H1 (cell line): ENCODE data around the gene STX8. TPM values are rescaled to one million over a fixed set of nuclear protein-coding genes. Genes with fewer than 3 reads are reported as not detected.
A peak's percentile ranks its signal among the peaks of the same experiment; 100 is the strongest.

Experiments used
- CTCF ChIA-PET: fragments of 300-600 bp; sonication (Branson Sonifier 250); formaldehyde crosslinking; loops from one replicate; lab custom pipeline; 2021; ENCODE audit not compliant: partially characterized antibody; lab: Charles Lee
- POLR2A ChIA-PET: fragments of 300-600 bp; sonication (Branson Sonifier 250); formaldehyde crosslinking; loops from one replicate; lab custom pipeline; 2021; ENCODE audit warnings: inconsistent platforms; ENCODE audit not compliant: partially characterized antibody; lab: Charles Lee
- DNase-seq, 2 experiments: peaks; one replicate each; pipeline versions ENCODE4 v3.0.0 to v3.0.0-alpha.2; 2010 to 2022; ENCODE audit warnings: low spot score in 2 of 2, low read depth in 1 of 2, mixed read lengths in 1 of 2
- FAIRE-seq: peaks from 2 replicates; lab custom pipeline; 2011; peaks lifted over from hg19 to GRCh38; lab: Jason Lieb, UNC
- H2AFZ ChIP-seq: 2 replicates; pipeline ENCODE4 v1.8.1; 2012; ENCODE audit warnings: low read length, inconsistent platforms
- H2AK5ac ChIP-seq: 2 replicates; pipeline ENCODE4 v1.6.1; 2013; ENCODE audit warnings: low read depth, low read length
- H2BK120ac ChIP-seq: replicated peaks from 2 replicates; pipeline ENCODE3; 2013; ENCODE audit warnings: low read depth, low read length, inconsistent platforms
- H2BK12ac ChIP-seq: 2 replicates; pipeline ENCODE4 v1.6.1; 2013; ENCODE audit warnings: low read depth, low read length
- H2BK15ac ChIP-seq: 2 replicates; pipeline ENCODE4 v1.6.1; 2013; ENCODE audit warnings: low read length
- H2BK20ac ChIP-seq: 2 replicates; pipeline ENCODE4 v1.6.1; 2013; ENCODE audit warnings: low read length
- H2BK5ac ChIP-seq: 2 replicates; pipeline ENCODE4 v1.6.1; 2013; ENCODE audit warnings: low read depth, low read length
- H3K14ac ChIP-seq: 2 replicates; pipeline ENCODE4 v1.6.1; 2013; ENCODE audit warnings: inconsistent platforms; ENCODE audit not compliant: insufficient read length
- H3K18ac ChIP-seq: 2 replicates; pipeline ENCODE4 v1.6.1; 2013; ENCODE audit warnings: low read length; ENCODE audit errors: extremely low read depth
- H3K23ac ChIP-seq: 2 replicates; pipeline ENCODE4 v1.6.1; 2013; ENCODE audit warnings: inconsistent platforms; ENCODE audit not compliant: insufficient read length
- H3K23me2 ChIP-seq: 2 replicates; pipeline ENCODE4 v1.6.1; 2013; ENCODE audit warnings: low read depth, low read length
- H3K27ac ChIP-seq: 2 replicates; pipeline ENCODE4 v1.6.1; 2011; ENCODE audit warnings: low read depth, low read length, inconsistent platforms
- H3K27me3 ChIP-seq, 4 experiments: replicated peaks in 1 of 4; 1 replicate in 1 of 4; 2 replicates in 3 of 4; pipeline versions ENCODE4 v1.6.1 to v1.8.1; 2011 to 2013; ENCODE audit warnings: low read length in 3 of 4, mild to moderate bottlenecking in 3 of 4, inconsistent platforms in 2 of 4, mixed read lengths in 2 of 4, moderate library complexity in 1 of 4; ENCODE audit not compliant: control insufficient read depth in 3 of 4, insufficient read depth in 3 of 4; ENCODE audit errors: extremely low read depth in 1 of 4
- H3K36me3 ChIP-seq, 4 experiments: 2 replicates each; pipeline versions ENCODE4 v1.6.1 to v1.8.1; 2011 to 2013; ENCODE audit warnings: mild to moderate bottlenecking in 4 of 4, low read length in 3 of 4, moderate library complexity in 2 of 4, control low read depth in 1 of 4, inconsistent platforms in 1 of 4; ENCODE audit not compliant: insufficient read depth in 4 of 4, control insufficient read depth in 2 of 4
- H3K4ac ChIP-seq: replicated peaks from 2 replicates; pipeline ENCODE3; 2013; ENCODE audit warnings: low read length, low read depth, mixed read lengths, inconsistent platforms; ENCODE audit not compliant: insufficient read length
- H3K4me1 ChIP-seq, 4 experiments: replicated peaks in 1 of 4; 1 replicate in 1 of 4; 2 replicates in 3 of 4; pipeline versions ENCODE4 v1.6.1 to v1.8.1; 2011 to 2013; ENCODE audit warnings: low read length in 3 of 4, inconsistent platforms in 2 of 4, mixed read lengths in 1 of 4; ENCODE audit not compliant: insufficient read depth in 4 of 4, control insufficient read depth in 3 of 4
- H3K4me2 ChIP-seq, 2 experiments: 2 replicates each; pipeline versions ENCODE4 v1.6.1 to v1.8.1; 2011 to 2013; ENCODE audit warnings: low read depth in 2 of 2, low read length in 2 of 2, control low read depth in 1 of 2, inconsistent platforms in 1 of 2, mild to moderate bottlenecking in 1 of 2; ENCODE audit not compliant: insufficient read depth in 1 of 2
- H3K4me3 ChIP-seq, 4 experiments: fragments of 200-600, 300-600 bp in 1 of 4; sonication (generic), shearing (Covaris generic), sonication (Bioruptor Twin) in 1 of 4; 2 replicates each; pipeline versions ENCODE4 v1.5.1 to v1.8.1; 2011 to 2016; ENCODE audit warnings: low read length in 4 of 4, low read depth in 3 of 4, control low read depth in 2 of 4, inconsistent platforms in 2 of 4, mild to moderate bottlenecking in 2 of 4, mixed read lengths in 1 of 4, moderate library complexity in 1 of 4; ENCODE audit not compliant: insufficient read depth in 2 of 4; ENCODE audit errors: extremely low read depth in 1 of 4
- H3K56ac ChIP-seq: replicated peaks from 2 replicates; pipeline ENCODE3; 2013; ENCODE audit warnings: low read depth, mild to moderate bottlenecking, mixed read lengths, low read length, inconsistent platforms; ENCODE audit not compliant: insufficient read length
- H3K79me1 ChIP-seq: 2 replicates; pipeline ENCODE4 v1.6.1; 2013; ENCODE audit warnings: low read depth, low read length, control low read depth
- H3K79me2 ChIP-seq, 2 experiments: 2 replicates each; pipeline versions ENCODE4 v1.6.1 to v1.8.1; 2012 to 2013; ENCODE audit warnings: low read length in 2 of 2, mild to moderate bottlenecking in 2 of 2, inconsistent platforms in 1 of 2; ENCODE audit not compliant: insufficient read depth in 2 of 2, control insufficient read depth in 1 of 2
- H3K9ac ChIP-seq, 4 experiments: replicated peaks in 1 of 4; 1 replicate in 1 of 4; 2 replicates in 3 of 4; pipeline versions ENCODE4 v1.6.1 to v1.8.1; 2011 to 2013; ENCODE audit warnings: low read depth in 3 of 4, low read length in 3 of 4, control low read depth in 2 of 4, mild to moderate bottlenecking in 2 of 4, moderate library complexity in 2 of 4, inconsistent platforms in 1 of 4; ENCODE audit errors: extremely low read depth in 1 of 4
- H3K9me3 ChIP-seq, 2 experiments: 2 replicates each; pipeline versions ENCODE4 v1.6.1 to v1.8.1; 2012 to 2013; ENCODE audit warnings: mild to moderate bottlenecking in 2 of 2, moderate library complexity in 2 of 2, control low read depth in 1 of 2, inconsistent platforms in 1 of 2, low read depth in 1 of 2, low read length in 1 of 2, mixed read lengths in 1 of 2; ENCODE audit not compliant: insufficient read depth in 2 of 2
- H4K20me1 ChIP-seq, 2 experiments: replicated peaks in 1 of 2; 2 replicates each; pipeline versions ENCODE3 to v1.8.1; 2011 to 2013; ENCODE audit warnings: inconsistent platforms in 2 of 2, low read length in 2 of 2, mild to moderate bottlenecking in 1 of 2; ENCODE audit not compliant: insufficient read depth in 2 of 2, control insufficient read depth in 1 of 2
- H4K5ac ChIP-seq: 2 replicates; pipeline ENCODE4 v1.6.1; 2013; ENCODE audit warnings: low read length, low read depth, mixed read lengths, inconsistent platforms; ENCODE audit not compliant: insufficient read length
- H4K8ac ChIP-seq: 2 replicates; pipeline ENCODE4 v1.8.0; 2013; ENCODE audit warnings: mild to moderate bottlenecking, moderate library complexity, low read length, inconsistent platforms; ENCODE audit not compliant: insufficient read depth; ENCODE audit errors: extremely low read depth
- H4K91ac ChIP-seq: replicated peaks from 2 replicates; pipeline ENCODE3; 2013; ENCODE audit warnings: low read length, mixed read lengths, inconsistent platforms; ENCODE audit not compliant: insufficient read length
- KDM4A ChIP-seq: IDR thresholded peaks from one replicate; pipeline ENCODE4 v1.7.1; 2012; ENCODE audit warnings: low read depth, mild to moderate bottlenecking, moderate library complexity, low read length, inconsistent platforms; ENCODE audit not compliant: severe bottlenecking
- MAFK ChIP-seq: IDR thresholded peaks from 2 replicates; pipeline ENCODE4 v1.6.1; 2012; ENCODE audit warnings: low read depth, mild to moderate bottlenecking, improper control_type of control experiment, low read length
- POU5F1 ChIP-seq: IDR thresholded peaks from 2 replicates; pipeline ENCODE4 v1.6.1; 2011; ENCODE audit warnings: low read depth, mild to moderate bottlenecking, low read length, moderate library complexity
- ZNF274 ChIP-seq: IDR thresholded peaks from 2 replicates; pipeline ENCODE4 v1.7.0; 2012; ENCODE audit warnings: low read length, borderline replicate concordance; ENCODE audit errors: extremely low read depth
- WGBS, 2 experiments: shearing (Covaris generic) in 1 of 2; methylation state at CpG; one replicate each; pipeline versions ENCODE4 v1.1.6 to v1.1.7; 2013 to 2015; ENCODE audit warnings: low lambda C conversion rate in 2 of 2, mixed read lengths in 2 of 2, inconsistent platforms in 1 of 2, low coverage in 1 of 2, missing lambda C conversion rate in 1 of 2; ENCODE audit not compliant: insufficient replicate concordance in 2 of 2, insufficient coverage in 1 of 2, insufficient read length in 1 of 2; ENCODE audit errors: extremely low coverage in 1 of 2, missing lambda C conversion rate in 1 of 2; 5-methylcytosine and 5-hydroxymethylcytosine counted together
- polyA plus RNA-seq, 7 experiments: library from polyadenylated mRNA; depleted of rRNA in 3 of 7; stranded (reverse) in 5 of 7; unstranded in 2 of 7; fragments of >200 nt in 5 of 7; fragments of 200-250 nt in 2 of 7; gene quantifications; 1 replicate in 5 of 7; 2 replicates in 1 of 7; 4 replicates in 1 of 7; pipeline versions ENCODE4 v1.2.1 to v1.2.3, GENCODE V29; 2011 to 2013; ENCODE audit warnings: missing spikeins in 2 of 7, mixed read lengths in 2 of 7
- total RNA-seq: library from RNA; stranded (reverse); fragmentation: NEBNext Ultra II Directional; extraction: Animal tissue kit (Norgen Biotek cat#: 25700); gene quantifications from 2 replicates; pipeline ENCODE4 v1.2.1, GENCODE V29; 2021

The STX8 gene
- total and polyA plus RNA-seq, 2 of the 8 experiments (the other 6 are each of a cell fraction or from before 2014, with no cell fraction given), result 22.8 to 42.5 TPM

DNA sequence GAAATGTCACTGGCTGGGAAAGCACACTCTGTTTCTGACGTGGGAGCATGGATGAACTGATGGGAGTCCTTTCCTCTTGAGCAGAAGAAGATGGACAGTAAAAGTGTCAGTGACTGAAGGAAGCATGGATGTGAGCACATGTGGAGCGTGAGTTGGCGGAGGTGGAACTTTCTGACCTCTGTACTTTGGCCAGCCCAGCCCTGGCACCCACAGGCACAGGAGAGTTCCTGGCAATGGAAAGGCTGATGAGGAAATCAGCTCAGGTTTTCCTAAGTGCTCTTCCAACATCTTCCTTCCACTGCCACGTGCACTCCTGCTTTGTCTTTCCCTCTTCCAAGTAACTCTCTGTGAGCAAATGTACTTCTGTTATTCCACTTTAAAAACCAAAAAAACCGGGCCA, 277.5 kb downstream of the STX8 start:
- 88% methylated on average over 5 of the region's 5 CpGs; no CpG with 5 or more reads in 1 of the 2 experiments for WGBS, 2 experiments
- no peaks in the 10 kb centered on the region for H3K27me3 ChIP-seq
- no peaks in the 10 kb centered on the region for H3K4me1 ChIP-seq
- no peak overlapping the region for H4K8ac ChIP-seq
- H3K27ac ChIP-seq, result no peak overlapping the region
- H2BK120ac ChIP-seq, result no peak overlapping the region
- H2BK12ac ChIP-seq, result no peak overlapping the region
- no peak overlapping the region for H3K56ac ChIP-seq
- POLR2A ChIA-PET, result interaction anchor here (1.3 kb wide), 1 partner anchor 10 kb away, joined by 3 read pairs; no protein-coding TSS in a partner anchor
- no peak overlapping the region for H3K4me2 ChIP-seq
- no peak overlapping the region for H2BK5ac ChIP-seq
- TF ChIP-seq POU5F1 (no peak), KDM4A (no peak), MAFK (no peak), ZNF274 (no peak)
- H3K9me3 ChIP-seq, result no peaks in the 10 kb centered on the region
- no peak overlapping the region for H3K4ac ChIP-seq
- no peak overlapping the region for H4K91ac ChIP-seq
- DNase-seq (no peak), FAIRE-seq (no peak)
- H3K9ac ChIP-seq, result no peak overlapping the region; a peak in 1 of 7 replicates
- no peak overlapping the region for H2BK20ac ChIP-seq
- no peak overlapping the region for H2BK15ac ChIP-seq
- no peaks in the 10 kb centered on the region for H4K20me1 ChIP-seq
- H3K23me2 ChIP-seq, result no peaks in the 10 kb centered on the region
- H3K79me2 ChIP-seq, result no peaks in the 10 kb centered on the region
- H2AK5ac ChIP-seq, result 0 out of 2 replicates have a peak overlapping the region, but pooled peaks have one; percentile 28
- H3K4me3 ChIP-seq, result no peak overlapping the region
- no peaks in the 10 kb centered on the region for H3K79me1 ChIP-seq
- H3K36me3 ChIP-seq, result no peaks in the 10 kb centered on the region
- no peak overlapping the region for H4K5ac ChIP-seq
- H3K18ac ChIP-seq, result no peak overlapping the region
- no peak overlapping the region for H2AFZ ChIP-seq
- no peak overlapping the region for H3K23ac ChIP-seq
- H3K14ac ChIP-seq, result no peak overlapping the region
- CTCF ChIA-PET, result interaction anchor here (1.5 kb wide), 1 partner anchor 224 kb away, joined by 4 read pairs; no protein-coding TSS in a partner anchor
